GM21390 (cell line): ENCODE results near the gene TRABD2B.

Source experiments
- ATAC-seq: cut with Tn5 transposase; IDR thresholded peaks from one replicate; pipeline ENCODE4 v1.9.1; 2021; ENCODE audit not compliant: unreplicated experiment

Gene TRABD2B

DNA sequence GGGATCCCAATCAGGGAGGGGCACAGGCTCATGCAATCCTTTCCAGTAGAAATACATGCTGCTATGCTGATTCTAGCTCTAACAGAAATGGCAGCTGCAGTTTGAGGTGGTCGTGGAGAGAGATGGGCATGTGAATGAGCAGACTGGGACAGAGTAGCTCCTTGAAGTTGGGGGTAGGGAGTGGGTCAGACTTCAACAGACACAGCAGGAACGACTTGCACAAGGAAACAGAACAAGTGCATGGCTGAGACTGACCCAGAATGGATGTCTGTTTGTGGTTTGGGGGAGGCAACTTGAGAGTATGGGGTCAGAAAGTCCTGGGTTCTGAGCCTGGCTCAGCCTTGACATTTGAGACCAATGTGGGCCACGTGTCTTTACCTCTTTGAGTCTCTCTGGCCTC, 25.1 kb upstream of the TRABD2B start:
- ATAC-seq, result no peak

DNA sequence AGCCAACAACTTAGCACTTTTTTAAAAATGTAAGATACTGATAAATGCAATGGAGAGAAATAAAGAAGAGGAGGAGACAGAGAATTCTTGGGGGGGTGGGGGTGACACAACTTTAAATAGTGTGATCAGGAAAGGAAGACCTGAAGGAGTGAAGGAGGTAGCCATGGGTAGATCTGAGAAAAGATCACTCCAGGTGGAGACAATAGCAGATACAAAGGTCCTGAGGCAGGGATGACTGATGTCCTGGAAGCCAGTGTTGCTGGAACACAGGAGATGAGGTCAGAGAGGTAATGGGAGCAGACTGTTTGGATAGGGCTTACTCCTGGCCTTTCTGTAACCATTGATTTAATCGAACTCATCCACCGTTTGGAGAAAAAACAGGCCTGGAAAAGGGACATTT, 24.6 kb upstream of the TRABD2B start:
- ATAC-seq, result no peak

DNA sequence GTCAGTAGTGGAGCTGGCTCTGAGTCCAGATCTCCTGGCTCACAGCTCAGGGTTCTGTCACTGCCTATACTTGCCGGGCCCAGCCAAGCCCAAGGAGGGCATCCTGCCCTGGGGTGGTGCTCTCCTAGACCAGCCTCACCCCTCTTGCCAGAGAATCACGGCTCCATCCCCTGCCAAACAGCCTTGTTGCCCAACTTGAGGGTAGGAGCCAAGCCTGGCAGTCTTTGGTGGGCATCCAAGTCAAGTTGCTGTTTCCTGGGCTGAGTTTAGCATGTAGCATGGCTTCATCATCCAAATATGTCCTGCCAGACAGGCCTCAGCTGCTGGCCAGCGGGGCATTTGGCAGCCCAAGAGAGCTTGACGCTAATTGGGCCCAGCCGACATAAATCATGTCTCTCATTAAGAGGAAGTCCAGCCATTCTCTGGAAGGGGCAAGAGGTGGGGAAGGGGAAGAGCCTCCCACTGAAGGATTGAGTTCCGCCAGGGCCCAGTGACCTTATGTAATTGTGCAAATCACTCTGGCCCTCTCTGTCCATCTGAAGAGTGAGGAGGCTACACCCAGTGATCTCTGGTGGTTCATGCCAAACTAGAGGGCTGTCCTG, 22.6 kb upstream of the TRABD2B start:
- no peak for ATAC-seq

DNA sequence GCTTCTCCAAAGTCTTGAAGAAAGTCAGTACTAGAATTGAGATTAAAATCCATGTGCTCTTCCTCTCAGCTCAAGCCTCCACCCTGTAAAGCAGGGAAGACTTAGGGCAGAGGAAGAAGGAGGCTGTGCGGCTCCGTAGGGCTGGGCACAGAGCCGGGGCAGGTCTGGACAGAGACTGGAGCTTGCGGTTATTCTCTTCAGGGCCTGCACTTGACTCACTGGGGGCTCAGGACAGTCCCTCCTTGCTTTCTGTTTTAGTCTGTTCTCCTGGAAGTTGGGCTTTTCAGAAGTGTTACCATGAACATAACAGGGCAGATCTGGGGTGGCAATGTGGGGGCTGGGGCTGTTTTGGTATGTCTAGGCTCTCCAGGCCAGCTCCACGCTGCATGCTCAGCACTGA, 21.6 kb upstream of the TRABD2B start:
- ATAC-seq, result no peak

DNA sequence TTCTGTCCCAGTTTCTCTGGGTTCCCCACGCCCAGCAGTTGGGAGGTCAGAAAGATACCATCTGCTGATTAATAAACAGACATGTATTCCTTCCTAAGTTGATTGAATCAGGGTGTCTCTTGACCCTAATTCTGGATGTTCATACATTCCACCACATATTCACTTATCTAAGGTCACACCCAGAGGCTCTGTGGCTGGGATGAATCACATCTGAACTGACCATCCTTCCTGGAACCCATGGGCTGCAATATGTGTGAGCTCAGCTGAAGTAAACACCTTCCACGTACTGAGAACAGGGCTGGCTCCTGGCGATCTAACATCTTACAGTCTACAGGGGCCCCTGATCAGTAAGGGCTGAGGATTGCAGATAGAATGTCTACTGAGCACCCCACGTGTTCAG, 20.5 kb upstream of the TRABD2B start:
- no peak for ATAC-seq

DNA sequence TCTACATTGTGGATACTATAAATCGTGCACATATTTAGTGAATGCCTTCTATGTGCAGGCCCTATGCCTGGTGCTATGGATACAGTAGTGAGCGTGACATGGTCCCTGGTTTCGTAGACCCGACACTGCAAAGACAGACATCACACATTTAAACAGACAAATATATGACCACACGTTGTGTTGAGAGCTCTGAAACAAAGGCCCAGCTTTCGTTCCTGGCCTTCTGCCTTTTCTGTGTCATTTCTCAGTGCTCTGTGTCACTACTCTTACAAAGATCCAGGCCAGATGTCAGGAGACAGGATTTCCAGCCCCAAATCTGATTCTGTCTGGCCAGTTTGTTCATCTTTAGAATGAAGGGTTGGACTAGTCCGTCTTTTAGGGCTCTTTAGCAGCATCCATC, 19.3 kb upstream of the TRABD2B start:
- no peak for ATAC-seq

DNA sequence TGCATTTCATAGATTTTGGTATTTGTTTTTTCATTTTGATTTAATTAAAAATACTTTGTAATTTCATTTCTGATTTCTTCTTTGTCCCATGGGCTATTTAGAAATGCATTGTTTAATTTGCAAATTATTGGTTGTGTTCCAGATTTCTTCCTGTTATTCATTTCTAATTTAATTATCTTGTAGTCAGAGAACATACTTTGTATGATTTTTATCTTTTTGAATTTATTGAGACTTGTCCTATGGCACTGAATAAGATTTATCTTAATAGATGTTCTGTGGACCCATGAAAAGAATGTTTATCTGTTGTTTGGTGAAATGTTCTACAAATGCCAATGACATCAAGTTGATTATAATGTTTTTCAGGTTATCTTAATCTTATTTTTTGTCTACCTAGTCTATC, 16.1 kb upstream of the TRABD2B start:
- ATAC-seq, result no peak

DNA sequence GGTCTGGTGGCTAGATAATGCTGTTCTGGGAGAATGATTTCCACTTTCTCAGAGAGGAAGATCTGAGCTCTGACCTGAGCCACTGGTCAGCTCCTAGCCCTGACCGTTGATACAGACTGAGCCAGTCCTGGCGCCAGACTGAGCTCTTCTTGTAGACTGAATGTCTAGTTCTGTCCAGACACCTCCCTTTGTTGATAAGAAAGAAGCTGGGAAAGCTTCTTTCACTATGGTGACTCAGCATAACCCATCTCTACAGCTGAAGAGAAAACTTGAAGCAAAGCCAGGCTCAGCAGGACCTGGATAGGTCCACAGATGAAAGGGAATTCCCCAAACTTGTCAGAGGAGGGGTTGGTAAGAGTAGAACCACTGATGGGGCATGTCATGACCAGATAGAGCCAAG, 9.9 kb upstream of the TRABD2B start:
- ATAC-seq, result no peak

DNA sequence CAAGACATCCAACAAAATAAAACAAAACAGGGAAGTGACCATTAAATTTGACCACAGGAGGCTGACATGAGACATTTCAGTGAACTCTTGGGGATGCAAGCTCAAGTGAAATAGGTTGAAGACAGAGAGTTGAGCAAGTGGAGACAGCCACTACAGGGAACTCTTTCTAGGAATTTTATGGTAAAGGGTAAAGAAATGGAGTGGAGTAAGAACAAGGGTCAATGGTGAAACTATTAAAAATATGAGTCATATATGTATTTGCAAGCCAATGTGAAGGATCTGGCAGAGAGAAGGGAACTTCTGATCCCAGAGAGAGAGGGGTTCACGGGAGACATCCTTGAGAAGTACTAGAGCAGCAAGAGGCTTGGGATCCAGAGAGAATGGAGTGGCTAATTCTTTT, 9.1 kb upstream of the TRABD2B start:
- ATAC-seq, result no peak

DNA sequence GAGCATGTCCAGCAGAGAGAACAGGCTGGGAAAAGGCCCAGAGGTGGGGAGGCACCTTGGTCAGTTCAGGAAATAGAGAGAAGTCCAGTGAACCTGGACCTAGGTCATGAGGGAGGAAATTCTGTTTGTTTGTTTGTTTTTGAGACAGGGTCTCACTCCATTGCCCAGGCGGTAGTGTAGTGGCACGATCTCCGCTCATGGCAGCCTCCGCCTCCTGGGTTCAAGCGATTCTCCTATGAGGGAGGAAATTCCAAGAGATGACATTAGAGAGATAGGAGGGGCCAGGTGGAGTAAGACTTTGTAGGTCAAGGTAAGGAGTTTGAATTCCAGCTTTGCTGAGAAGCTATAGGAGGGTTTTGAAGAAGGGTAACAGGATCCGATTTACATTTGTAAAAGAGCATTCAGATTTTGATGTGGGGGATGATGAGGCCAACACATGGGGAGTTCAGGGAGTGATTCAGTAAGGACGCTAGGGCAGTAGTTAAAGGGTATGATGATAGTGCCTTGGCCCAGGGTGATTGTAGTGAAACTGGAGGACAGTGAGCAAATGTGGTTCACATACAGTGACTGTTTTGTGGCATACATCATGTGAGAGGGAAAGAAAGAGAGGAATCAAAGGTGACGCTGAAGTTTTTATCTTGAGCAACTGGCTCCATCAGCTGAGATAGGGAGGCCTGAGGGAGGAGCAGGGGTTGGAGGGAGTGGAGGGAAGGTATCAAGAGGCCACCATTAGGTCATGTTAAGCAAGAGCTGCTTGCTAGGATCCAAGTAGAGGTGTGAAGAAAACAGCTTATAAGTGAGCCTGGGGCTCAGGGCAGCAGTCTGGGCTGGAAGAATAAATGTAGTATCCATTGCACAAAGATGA, 8.3 kb upstream of the TRABD2B start:
- ATAC-seq, result no peak

DNA sequence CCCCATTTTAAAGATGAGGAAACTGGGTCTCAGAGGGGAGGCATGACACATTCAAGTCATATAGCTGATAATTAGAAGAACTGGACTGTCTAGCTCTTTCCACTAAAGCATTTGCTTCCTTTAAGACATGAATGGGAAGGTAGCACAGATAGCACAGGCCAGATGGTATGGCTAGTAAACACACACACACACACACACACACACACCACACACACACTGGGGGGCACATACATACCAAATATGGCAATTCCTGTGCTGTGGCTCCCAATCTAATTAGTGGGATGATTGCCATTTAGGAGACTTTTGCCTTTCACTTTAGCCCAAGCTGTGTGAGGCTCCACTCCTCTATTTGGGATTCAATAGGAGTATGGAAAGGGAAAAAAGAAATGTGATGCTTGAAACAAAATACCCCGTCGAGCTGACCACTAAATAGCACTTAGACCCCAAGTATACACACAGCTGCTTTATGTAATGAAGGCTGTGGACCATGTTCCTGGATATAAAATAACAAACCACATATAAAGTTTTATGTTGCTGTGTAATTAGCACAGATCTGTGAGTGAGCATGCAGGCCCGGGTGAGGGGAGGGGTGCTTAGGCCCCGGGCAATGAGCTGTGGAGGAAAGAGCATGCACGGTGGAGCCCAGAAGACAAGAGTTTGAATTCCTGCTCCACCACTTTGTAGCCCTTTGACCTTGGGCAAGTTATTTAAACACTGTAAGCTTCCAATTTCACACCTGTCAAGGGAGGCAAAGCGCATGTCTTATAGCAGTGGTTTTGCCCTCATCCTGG, 6.8 kb upstream of the TRABD2B start:
- ATAC-seq, result no peak

DNA sequence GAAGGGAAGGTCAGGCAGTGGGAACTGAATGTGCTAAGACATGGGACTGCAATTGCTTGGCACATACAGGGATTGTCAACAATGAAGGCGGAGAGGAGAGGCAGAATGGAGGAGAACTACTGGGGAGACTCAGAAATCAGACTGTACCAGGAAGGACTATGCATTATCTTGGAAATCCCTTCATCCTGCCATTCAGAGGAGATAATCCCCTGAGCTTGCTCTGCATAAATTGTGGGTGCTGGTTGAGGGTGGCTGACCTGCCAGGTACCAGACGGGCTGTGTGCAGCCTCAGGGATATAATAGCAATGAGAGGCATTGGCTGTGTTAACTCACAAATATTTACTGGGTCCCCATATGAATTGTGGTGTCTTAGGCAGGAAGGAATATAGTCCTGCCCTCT, 5.0 kb upstream of the TRABD2B start:
- no peak for ATAC-seq

DNA sequence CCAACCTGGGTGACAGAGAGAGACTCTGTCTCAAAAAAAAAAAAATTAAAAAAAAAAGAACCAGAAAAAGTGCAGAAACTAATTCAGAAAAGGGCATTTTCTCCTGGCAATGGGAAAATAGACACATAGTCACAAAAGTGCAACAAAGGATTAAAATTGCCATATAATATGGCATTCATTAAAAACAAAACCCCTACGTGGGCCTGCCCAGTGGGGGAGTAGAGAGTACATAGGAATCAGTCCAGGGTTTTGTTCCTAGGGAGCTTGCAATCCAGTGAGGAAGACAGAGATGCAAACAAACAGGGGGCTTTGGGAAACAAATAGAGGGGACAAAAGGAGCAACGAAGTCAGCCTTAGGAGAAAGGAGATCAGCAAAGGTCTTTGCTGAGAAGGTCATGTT, 4.5 kb upstream of the TRABD2B start:
- no peak for ATAC-seq

DNA sequence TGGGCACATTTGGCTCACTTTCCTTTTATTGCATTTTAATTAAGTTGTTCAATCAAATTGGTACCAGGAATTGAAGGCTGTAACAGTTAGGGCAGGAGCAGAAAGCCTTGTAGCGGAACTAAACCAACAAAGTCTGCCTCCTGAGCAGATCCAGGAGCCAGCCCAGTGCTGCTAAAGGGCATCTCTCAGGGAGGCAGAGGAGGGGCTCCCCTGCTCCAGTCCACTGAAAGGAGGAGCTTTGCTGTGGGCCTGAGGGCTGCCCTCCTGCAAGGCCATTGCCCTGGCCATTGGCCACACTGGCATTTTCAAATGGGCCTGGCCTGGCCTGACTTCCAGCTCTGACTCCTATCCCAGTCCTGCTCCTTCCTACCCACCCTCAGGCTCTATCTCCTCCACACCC, 3.7 kb upstream of the TRABD2B start:
- ATAC-seq, result no peak

DNA sequence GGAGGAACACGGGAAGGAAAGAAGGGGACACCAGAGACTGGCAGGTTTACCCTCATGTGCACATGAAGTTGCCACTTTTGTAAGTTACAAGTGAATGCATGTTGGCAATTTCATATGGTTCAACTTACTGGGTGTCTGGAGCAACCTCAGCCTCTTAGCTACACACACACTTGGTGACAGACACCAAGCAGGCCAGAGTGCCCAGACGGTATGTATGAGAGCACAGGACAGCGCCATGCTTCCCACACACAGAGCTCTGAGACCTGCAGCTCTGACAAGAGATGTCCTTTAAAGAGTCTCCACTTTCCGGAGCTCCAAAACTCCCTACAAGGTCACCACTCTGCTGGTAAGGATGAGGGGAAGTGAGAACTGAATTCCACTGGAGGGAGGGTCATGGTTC, 1.9 kb upstream of the TRABD2B start:
- no peak for ATAC-seq

DNA sequence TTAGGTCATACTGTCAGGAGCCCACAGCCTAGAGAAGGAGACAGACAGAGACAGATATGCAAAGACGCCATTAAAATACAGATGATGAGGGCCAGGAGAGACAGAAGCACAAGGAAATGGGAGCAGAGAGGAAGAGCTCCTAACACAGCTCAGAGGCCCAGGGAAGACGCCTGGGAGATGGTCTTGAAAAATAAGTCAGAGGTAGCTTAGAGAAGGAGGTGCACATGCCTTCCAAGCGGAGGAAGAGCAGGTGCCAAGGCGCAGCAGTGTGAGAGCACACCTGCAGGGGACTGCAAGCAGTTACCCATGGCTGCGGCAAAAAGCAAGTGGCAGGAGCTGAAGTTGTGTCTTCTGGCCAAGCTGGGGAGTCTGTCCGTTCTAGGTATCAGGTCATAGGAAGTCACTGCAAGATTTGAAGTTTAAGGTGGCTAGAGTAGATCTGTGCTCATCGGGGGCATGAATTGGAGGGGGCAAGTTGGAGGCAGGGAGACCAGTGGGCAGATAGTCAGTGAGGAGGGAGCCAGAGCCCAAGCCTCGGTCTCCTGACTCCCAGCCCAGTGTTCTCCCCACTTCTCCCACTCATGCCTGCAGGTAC, 1.3 kb upstream of the TRABD2B start:
- ATAC-seq, result no peak

DNA sequence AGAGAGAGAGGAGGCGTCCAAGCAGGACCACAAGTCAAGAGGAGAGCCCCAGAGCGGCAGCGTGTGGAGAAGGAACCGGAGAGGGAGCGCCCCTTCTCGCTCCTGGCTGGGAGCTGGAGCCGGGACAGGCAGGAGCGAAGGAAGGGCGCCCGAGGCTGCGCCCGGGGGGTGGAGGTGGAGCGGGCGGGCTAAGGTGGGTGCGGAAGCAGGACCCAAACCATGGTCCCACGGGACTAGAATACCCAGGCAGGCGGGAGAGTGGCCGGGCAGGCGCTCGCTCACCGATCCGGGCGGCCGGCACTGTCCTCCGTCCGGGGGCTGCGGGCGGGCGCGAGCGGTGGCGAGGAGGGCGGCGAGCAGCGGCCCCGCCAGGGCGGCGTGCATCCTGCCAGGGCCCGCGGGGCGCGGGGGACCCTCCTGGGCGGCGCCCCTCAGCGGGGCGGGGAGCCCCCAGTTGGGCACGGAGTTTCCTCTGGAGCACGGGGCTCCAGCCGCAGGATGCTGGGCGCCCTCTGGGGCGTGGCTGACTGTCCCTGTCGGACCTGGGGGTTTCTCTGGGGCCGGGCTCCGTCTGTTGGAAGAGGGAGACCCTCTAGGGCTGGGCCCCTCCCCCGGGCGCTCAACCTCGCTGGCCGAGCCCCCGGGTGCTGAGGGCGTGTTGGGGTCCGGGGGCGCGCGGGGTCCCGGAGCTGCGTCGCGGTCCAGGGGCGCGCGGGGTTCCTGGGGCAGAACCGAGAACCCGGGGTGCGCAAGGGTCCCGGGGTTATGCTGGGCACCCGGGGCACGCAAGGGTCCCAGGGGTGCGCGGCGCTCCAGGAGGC, 569 bp downstream of the TRABD2B start:
- ATAC-seq, result no peak

DNA sequence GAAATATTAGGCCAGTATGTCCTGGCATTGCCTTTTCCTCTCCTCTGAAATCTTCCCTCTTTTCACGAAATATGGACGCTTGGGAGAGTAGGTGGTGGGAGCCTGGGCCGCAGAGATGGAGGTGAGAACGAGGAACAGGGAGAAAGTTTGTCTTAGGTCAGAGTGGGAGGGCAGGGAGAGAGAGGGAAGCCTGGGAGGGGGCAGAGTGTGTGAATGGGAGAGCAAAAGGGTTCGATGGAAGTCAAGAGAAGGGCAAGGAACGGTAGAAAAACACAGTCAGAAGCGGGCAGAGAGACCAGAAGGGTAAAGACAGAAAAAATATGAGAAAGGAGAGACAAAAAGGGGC, 1.2 kb downstream of the TRABD2B start:
- ATAC-seq, result no peak

DNA sequence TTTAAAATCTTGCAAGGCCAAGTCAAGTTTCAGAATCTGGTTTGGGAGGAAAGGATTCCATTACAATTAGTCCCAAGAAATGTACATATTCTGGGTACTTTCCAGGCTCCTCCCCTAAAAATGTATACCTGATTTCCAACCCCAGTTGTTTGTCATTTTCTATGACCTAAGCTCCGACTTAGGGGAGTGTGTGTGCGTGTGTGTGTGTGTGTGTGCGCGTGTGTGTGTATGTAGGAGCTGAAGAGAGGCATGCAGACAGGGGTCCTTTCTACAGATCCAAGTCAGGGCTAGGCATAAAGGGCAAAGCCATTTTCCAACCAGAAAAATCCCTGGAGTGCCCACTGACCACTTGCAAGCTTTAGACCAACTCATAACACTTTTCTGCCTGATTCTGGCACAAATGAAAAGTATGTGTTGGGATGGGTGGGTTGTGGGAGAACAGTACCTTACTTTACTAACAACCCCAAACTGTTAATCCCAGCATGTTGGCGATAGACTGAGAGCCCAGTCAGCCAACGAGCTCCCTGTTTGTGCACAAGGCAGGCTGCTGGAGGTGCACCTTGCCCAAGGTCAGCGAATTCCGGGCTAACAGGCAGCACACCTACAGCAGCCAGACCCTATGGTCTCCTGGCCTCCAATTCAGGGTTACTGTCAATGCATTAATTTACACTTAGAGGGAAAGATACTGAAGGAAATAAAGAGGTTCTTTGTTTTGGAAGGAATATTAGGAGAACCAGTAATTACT, 1.7 kb downstream of the TRABD2B start:
- no peak for ATAC-seq
